ENCODE data around the gene TNIP2. TPM values are rescaled to one million over a fixed set of nuclear protein-coding genes. Genes with fewer than 3 reads are reported as not detected.
A peak's percentile ranks its signal among the peaks of the same experiment; 100 is the strongest.

Gene TNIP2, protein sequence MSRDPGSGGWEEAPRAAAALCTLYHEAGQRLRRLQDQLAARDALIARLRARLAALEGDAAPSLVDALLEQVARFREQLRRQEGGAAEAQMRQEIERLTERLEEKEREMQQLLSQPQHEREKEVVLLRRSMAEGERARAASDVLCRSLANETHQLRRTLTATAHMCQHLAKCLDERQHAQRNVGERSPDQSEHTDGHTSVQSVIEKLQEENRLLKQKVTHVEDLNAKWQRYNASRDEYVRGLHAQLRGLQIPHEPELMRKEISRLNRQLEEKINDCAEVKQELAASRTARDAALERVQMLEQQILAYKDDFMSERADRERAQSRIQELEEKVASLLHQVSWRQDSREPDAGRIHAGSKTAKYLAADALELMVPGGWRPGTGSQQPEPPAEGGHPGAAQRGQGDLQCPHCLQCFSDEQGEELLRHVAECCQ
- total RNA-seq (2014; rRNA removed; shearing (Covaris generic)) (32.1 TPM in 2 replicates), total RNA-seq (2022) (26.2 and 28.3 TPM in 2 replicates), Bru-seq, nascent RNA (percentile 54 among the genes with signal in this experiment), BruChase-seq, experiment 1, labeled RNA remaining after a 6-hour chase (percentile 58 among the genes with signal in this experiment), BruChase-seq, experiment 2, labeled RNA remaining after a 2-hour chase (percentile 60 among the genes with signal in this experiment)
- long read RNA-seq, transcript TNIP2-201 (6 exons, 1,974 nt): major isoform, 38 of 49 reads
- long read RNA-seq, partial matches to known transcripts: 3 of 49 reads
- long read RNA-seq, other reads (novel, unspliced or antisense): 6 of 49 reads

DNA sequence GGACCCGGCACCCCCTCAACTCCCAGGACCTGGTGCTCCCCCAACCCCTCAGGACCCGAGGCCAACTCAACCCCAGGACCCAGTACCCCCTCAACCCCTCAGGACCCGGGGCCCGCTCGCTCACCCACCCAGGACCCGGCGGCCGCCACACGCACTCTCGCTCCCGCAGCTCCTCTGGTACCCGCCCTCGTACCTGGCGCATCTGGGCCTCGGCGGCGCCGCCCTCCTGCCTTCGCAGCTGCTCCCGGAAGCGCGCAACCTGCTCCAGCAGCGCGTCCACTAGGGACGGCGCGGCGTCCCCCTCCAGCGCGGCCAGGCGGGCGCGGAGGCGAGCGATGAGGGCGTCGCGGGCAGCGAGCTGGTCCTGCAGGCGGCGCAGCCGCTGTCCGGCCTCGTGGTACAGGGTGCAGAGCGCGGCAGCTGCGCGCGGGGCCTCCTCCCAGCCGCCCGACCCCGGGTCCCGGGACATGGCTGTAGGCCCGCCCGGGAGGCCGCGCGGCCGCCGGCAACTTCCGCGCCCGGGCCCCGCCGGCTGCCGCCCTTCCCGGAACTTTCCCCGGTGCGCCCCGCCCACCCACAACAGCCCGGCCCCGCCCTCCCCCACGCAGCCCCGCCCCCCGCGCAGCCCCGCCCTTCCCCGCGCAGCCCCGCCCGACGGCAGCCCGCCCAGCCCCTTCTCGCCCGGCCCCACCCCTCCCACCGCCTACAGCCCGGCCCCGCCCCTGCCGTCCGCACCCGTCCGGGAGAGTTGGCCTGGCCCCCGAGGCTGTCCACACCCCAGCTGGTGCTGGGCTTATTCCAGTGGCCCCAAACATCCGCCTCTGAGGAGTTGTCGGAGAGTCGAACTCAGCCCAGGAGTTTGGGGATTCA lies at the start of gene TNIP2:
TNIP2 (minus strand) TSS at position 516 of the 870 bp plus-strand sequence; CDS start at position 469, 47 bp downstream.
- no peak within 1 kb of the TSS for H3K27ac ChIP-seq (ENCODE audit: low read depth, low read length, poor library complexity, severe bottlenecking)
- no TSS peak for BruUV-seq (replicated peaks)
- peak within 1 kb of the TSS; percentile 79 for H3K4me2 ChIP-seq (ENCODE audit: low read length)
- peak within 1 kb of the TSS; percentile 94 for H3K4me3 ChIP-seq (ENCODE audit: low read depth, low read length, poor library complexity, severe bottlenecking)
- no peaks in the 10 kb centered on the region for H3K9me3 ChIP-seq (ENCODE audit: low read length)
- peak within 1 kb of the TSS; percentile 64; the same call in 1 of the 2 replicates for H2AFZ ChIP-seq (ENCODE audit: low read length)
- no peaks in the 10 kb centered on the region for H3K9me2 ChIP-seq (ENCODE audit: insufficient read depth, low read length)
- no peaks in the 10 kb centered on the region for H4K20me1 ChIP-seq (ENCODE audit: insufficient read depth, low read length)
- peaks cover 12% of the 10 kb centered on the region for H3K4me1 ChIP-seq (ENCODE audit: insufficient read depth, low read length, poor library complexity, severe bottlenecking)
- ChIA-PET POLR2A (interaction anchor here (1.2 kb wide), 1 partner anchor 30 kb away, joined by 3 read pairs; no protein-coding TSS in a partner anchor), CTCF (ENCODE audit: unreplicated experiment) (interaction anchor here (0.6 kb wide), 1 partner anchor 220 kb away, joined by 3 read pairs; no protein-coding TSS in a partner anchor)
- intact Hi-C loops (cut with micrococcal nuclease; ENCODE audit: unreplicated experiment): no loop called here
- no peak for TF ChIP-seq EZH2phosphoT487 (IDR thresholded peaks at IDR 0.05; ENCODE audit: borderline replicate concordance, low read depth, low read length)
- TF ChIP-seq, protein P1, sequence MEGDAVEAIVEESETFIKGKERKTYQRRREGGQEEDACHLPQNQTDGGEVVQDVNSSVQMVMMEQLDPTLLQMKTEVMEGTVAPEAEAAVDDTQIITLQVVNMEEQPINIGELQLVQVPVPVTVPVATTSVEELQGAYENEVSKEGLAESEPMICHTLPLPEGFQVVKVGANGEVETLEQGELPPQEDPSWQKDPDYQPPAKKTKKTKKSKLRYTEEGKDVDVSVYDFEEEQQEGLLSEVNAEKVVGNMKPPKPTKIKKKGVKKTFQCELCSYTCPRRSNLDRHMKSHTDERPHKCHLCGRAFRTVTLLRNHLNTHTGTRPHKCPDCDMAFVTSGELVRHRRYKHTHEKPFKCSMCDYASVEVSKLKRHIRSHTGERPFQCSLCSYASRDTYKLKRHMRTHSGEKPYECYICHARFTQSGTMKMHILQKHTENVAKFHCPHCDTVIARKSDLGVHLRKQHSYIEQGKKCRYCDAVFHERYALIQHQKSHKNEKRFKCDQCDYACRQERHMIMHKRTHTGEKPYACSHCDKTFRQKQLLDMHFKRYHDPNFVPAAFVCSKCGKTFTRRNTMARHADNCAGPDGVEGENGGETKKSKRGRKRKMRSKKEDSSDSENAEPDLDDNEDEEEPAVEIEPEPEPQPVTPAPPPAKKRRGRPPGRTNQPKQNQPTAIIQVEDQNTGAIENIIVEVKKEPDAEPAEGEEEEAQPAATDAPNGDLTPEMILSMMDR (conservative IDR thresholded peaks at IDR 0.05; ENCODE audit: low read length): no peak
- no peaks in the 10 kb centered on the region for H3K36me3 ChIP-seq (ENCODE audit: insufficient read depth, low read length)
- H3K79me2 ChIP-seq (ENCODE audit: insufficient read depth, low read depth, low read length): peaks cover 6% of the 10 kb centered on the region; the same call in 1 of the 2 replicates
- peak; percentile 80 for DNase-seq (ENCODE audit: low spot score)

DNA sequence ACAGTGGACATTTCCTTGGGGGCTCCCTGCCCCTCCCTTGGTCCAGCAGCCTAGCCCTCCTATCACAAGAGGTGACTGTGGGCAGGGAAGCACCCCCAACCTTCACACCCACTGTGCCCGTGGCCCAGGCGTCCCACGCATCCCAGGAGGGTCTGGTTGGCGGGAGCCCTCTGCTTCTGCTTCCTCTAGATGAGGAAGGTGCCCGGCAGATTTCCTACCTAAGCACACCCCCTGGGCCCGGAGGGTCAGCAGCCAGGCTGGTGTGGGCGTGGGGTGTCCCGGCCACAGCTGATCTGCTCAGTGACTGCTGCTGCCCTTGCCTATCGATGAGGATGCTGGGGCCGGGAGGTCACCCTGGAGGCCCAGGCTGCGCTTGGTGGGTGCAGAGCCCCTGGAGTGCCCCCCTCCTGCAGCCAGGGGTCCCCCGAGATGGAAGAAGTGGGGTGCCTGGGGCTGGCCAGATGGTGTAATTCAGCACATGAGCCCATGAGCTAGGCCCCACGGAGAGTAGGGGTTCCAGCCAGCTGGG lies 48.9 kb upstream of the TNIP2 start:
- Histone ChIP-seq H3K4me3 (ENCODE audit: low read depth, low read length, poor library complexity, severe bottlenecking) (no peak overlapping the region), H3K4me2 (ENCODE audit: low read length) (no peak overlapping the region), H4K20me1 (ENCODE audit: insufficient read depth, low read length) (no peaks in the 10 kb centered on the region), H3K9me3 (ENCODE audit: low read length) (no peaks in the 10 kb centered on the region), H3K36me3 (ENCODE audit: insufficient read depth, low read length) (no peaks in the 10 kb centered on the region), H3K27ac (ENCODE audit: low read depth, low read length, poor library complexity, severe bottlenecking) (no peak overlapping the region), H3K4me1 (ENCODE audit: insufficient read depth, low read length, poor library complexity, severe bottlenecking) (peaks cover 16% of the 10 kb centered on the region), H2AFZ (ENCODE audit: low read length) (no peak overlapping the region), H3K9me2 (ENCODE audit: insufficient read depth, low read length) (no peaks in the 10 kb centered on the region), H3K79me2 (ENCODE audit: insufficient read depth, low read depth, low read length) (no peaks in the 10 kb centered on the region)
- intact Hi-C loops (cut with micrococcal nuclease; ENCODE audit: unreplicated experiment): no loop called here
- ChIA-PET POLR2A (no interaction called here), CTCF (ENCODE audit: unreplicated experiment) (no interaction called here)
- TF ChIP-seq EZH2phosphoT487 (IDR thresholded peaks at IDR 0.05; ENCODE audit: borderline replicate concordance, low read depth, low read length): no peak
- TF ChIP-seq, protein P1 (conservative IDR thresholded peaks at IDR 0.05; ENCODE audit: low read length): no peak
- DNase-seq (ENCODE audit: low spot score): no peak
- no TSS peak for BruUV-seq (replicated peaks)
